Measurements from ENCODE around the gene INTS11.

INTS11 gene

DNA sequence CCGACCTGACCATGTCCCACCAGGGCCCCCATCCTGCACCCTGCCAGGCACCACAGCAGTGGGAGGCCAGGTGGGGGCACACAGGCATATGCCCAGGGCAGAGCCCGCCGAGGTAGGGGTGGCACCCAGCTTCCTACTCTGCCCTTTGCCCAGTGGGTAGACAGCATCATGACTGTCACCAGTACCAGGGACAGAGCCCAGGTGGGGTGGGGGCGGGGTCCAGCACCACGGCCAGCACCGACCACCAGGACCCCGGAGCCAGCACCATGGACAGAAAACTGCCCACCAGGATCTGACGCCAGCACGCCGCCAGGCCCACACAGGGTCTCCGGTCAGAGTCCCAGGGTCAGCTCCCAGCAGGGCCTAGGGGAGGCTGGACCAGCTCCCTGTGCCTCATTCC, 10.4 kb upstream of the INTS11 start:
- Histone ChIP-seq H3K27me3 (replicated peaks; ENCODE audit: control insufficient read depth, insufficient read depth, low read length) (no peaks in the 10 kb centered on the region), H3K4me3 (replicated peaks; ENCODE audit: low read depth, low read length) (no peak overlapping the region), H3K36me3 (ENCODE audit: control insufficient read depth, insufficient read depth, low read length) (no peaks in the 10 kb centered on the region; the same call in none of the 2 replicates)
- DNase-seq (ENCODE audit: extremely low read depth, insufficient read length), result no peak
- TF ChIP-seq CTCF (IDR thresholded peaks at IDR 0.05; ENCODE audit: insufficient read depth, low read length, poor library complexity, severe bottlenecking), result no peak

DNA sequence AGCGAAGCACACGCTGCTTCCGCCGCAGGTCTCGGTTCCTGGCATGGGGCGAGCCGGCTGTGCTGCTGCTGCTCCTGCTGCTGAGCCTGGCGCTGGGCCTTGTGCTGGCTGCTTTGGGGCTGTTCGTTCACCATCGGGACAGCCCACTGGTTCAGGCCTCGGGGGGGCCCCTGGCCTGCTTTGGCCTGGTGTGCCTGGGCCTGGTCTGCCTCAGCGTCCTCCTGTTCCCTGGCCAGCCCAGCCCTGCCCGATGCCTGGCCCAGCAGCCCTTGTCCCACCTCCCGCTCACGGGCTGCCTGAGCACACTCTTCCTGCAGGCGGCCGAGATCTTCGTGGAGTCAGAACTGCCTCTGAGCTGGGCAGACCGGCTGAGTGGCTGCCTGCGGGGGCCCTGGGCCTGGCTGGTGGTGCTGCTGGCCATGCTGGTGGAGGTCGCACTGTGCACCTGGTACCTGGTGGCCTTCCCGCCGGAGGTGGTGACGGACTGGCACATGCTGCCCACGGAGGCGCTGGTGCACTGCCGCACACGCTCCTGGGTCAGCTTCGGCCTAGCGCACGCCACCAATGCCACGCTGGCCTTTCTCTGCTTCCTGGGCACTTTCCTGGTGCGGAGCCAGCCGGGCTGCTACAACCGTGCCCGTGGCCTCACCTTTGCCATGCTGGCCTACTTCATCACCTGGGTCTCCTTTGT, 9.2 kb upstream of the INTS11 start:
- no peak for TF ChIP-seq CTCF (IDR thresholded peaks at IDR 0.05; ENCODE audit: insufficient read depth, low read length, poor library complexity, severe bottlenecking)
- H3K27me3 ChIP-seq (replicated peaks; ENCODE audit: control insufficient read depth, insufficient read depth, low read length), result no peaks in the 10 kb centered on the region
- peaks cover 3% of the 10 kb centered on the region for H3K36me3 ChIP-seq (ENCODE audit: control insufficient read depth, insufficient read depth, low read length)
- DNase-seq (ENCODE audit: extremely low read depth, insufficient read length), result no peak
- H3K4me3 ChIP-seq (replicated peaks; ENCODE audit: low read depth, low read length), result no peak overlapping the region

GRCh38 chr1:1332774-1333480, 8.5 kb upstream of the INTS11 start:
- H3K36me3 ChIP-seq (ENCODE audit: control insufficient read depth, insufficient read depth, low read length), result peaks cover 3% of the 10 kb centered on the region
- H3K27me3 ChIP-seq (replicated peaks; ENCODE audit: control insufficient read depth, insufficient read depth, low read length), result no peaks in the 10 kb centered on the region
- no peak for DNase-seq (ENCODE audit: extremely low read depth, insufficient read length)
- no peak overlapping the region for H3K4me3 ChIP-seq (replicated peaks; ENCODE audit: low read depth, low read length)
- no peak for TF ChIP-seq CTCF (IDR thresholded peaks at IDR 0.05; ENCODE audit: insufficient read depth, low read length, poor library complexity, severe bottlenecking)

GRCh38 chr1:1332031-1332755, 7.7 kb upstream of the INTS11 start:
- no peak for DNase-seq (ENCODE audit: extremely low read depth, insufficient read length)
- TF ChIP-seq CTCF (IDR thresholded peaks at IDR 0.05; ENCODE audit: insufficient read depth, low read length, poor library complexity, severe bottlenecking), result no peak
- Histone ChIP-seq H3K36me3 (ENCODE audit: control insufficient read depth, insufficient read depth, low read length) (peaks cover 6% of the 10 kb centered on the region), H3K4me3 (replicated peaks; ENCODE audit: low read depth, low read length) (no peak overlapping the region), H3K27me3 (replicated peaks; ENCODE audit: control insufficient read depth, insufficient read depth, low read length) (no peaks in the 10 kb centered on the region)

- Histone ChIP-seq H3K36me3 (ENCODE audit: control insufficient read depth, insufficient read depth, low read length) (peaks cover 6% of the 10 kb centered on the region), H3K27me3 (replicated peaks; ENCODE audit: control insufficient read depth, insufficient read depth, low read length) (no peaks in the 10 kb centered on the region), H3K4me3 (replicated peaks; ENCODE audit: low read depth, low read length) (no peak within 1 kb of the TSS)
- DNase-seq (ENCODE audit: extremely low read depth, insufficient read length), result no peak
- no peak for TF ChIP-seq CTCF (IDR thresholded peaks at IDR 0.05; ENCODE audit: insufficient read depth, low read length, poor library complexity, severe bottlenecking)
These were observed 6.9 kb upstream of the INTS11 start, which contains the start of gene TAS1R3 for GRCh38 chr1:1331068-1331965. Gene TAS1R3, plus strand, starts transcription at chr1:1331280. Its CDS starts 66 bp downstream, at chr1:1331346.
